ENCODE measurements around the gene HEXB.

Gene HEXB

GRCh38 chr5:74684900-74685851 lies at the start of gene HEXB:
TSS of gene HEXB (plus strand) at chr5:74685233. CDS start at chr5:74685261, 28 bp downstream.
- H3K79me2 ChIP-seq (ENCODE audit: low read length) = peaks cover 31% of the 10 kb centered on the region
- H3K4me2 ChIP-seq (ENCODE audit: low read depth, low read length) = peak within 1 kb of the TSS; percentile 83
- H3K27ac ChIP-seq (ENCODE audit: low read length) = peak within 1 kb of the TSS; percentile 67; the same call in 1 of the 2 replicates
- H3F3A ChIP-seq (ENCODE audit: insufficient read depth, low read length) = no peaks in the 10 kb centered on the region
- peak within 1 kb of the TSS; percentile 86 for H3K9ac ChIP-seq (ENCODE audit: low read length)
- peaks cover 12% of the 10 kb centered on the region for H3K4me1 ChIP-seq (ENCODE audit: low read length)
- H3K27me3 ChIP-seq (replicated peaks; ENCODE audit: insufficient read depth, low read length) = no peaks in the 10 kb centered on the region
- TF ChIP-seq EZH2 (optimal IDR thresholded peaks at IDR 0.05; ENCODE audit: low read depth, low read length) (no peak), CTCF (IDR thresholded peaks at IDR 0.05; ENCODE audit: low read length) (0 out of 2 replicates have a peak, but pooled peaks have one; percentile 5)
- peak within 1 kb of the TSS; percentile 73 for H3K4me3 ChIP-seq (ENCODE audit: low read length)
- H3K9me3 ChIP-seq (replicated peaks; ENCODE audit: insufficient read depth, low read length) = no peaks in the 10 kb centered on the region
- peak; percentile 89 for DNase-seq
- H2AFZ ChIP-seq (ENCODE audit: low read length) = peak within 1 kb of the TSS; percentile 76
- H4K20me1 ChIP-seq (ENCODE audit: insufficient read depth, low read length) = no peaks in the 10 kb centered on the region
- H3K9me2 ChIP-seq (replicated peaks; ENCODE audit: insufficient read depth, low read length) = no peaks in the 10 kb centered on the region
- no peaks in the 10 kb centered on the region for H3K36me3 ChIP-seq (replicated peaks; ENCODE audit: insufficient read depth, low read length)

GRCh38 chr5:74636149-74636548 lies 48.9 kb upstream of the HEXB start:
- no peak overlapping the region for H3K4me3 ChIP-seq (ENCODE audit: low read length)
- TF ChIP-seq CTCF (IDR thresholded peaks at IDR 0.05; ENCODE audit: low read length) = no peak
- no peak for TF ChIP-seq EZH2 (optimal IDR thresholded peaks at IDR 0.05; ENCODE audit: low read depth, low read length)
- no peak for TF ChIP-seq EZH2phosphoT487 (IDR thresholded peaks at IDR 0.05; ENCODE audit: low read length)
- H2AFZ ChIP-seq (ENCODE audit: low read length) = no peak overlapping the region
- H3K27me3 ChIP-seq (replicated peaks; ENCODE audit: insufficient read depth, low read length) = no peaks in the 10 kb centered on the region
- H3K36me3 ChIP-seq (replicated peaks; ENCODE audit: insufficient read depth, low read length) = no peaks in the 10 kb centered on the region
- no peak overlapping the region for H3K9ac ChIP-seq (ENCODE audit: low read length)
- peaks cover 39% of the 10 kb centered on the region for H3K79me2 ChIP-seq (ENCODE audit: low read length)
- H3K9me3 ChIP-seq (replicated peaks; ENCODE audit: insufficient read depth, low read length) = no peaks in the 10 kb centered on the region
- H3K4me2 ChIP-seq (ENCODE audit: low read depth, low read length) = no peak overlapping the region
- no peaks in the 10 kb centered on the region for H4K20me1 ChIP-seq (ENCODE audit: insufficient read depth, low read length)
- no peak for DNase-seq
- H3K27ac ChIP-seq (ENCODE audit: low read length) = no peak overlapping the region
- H3K4me1 ChIP-seq (ENCODE audit: low read length) = peaks cover 14% of the 10 kb centered on the region
- peaks cover 13% of the 10 kb centered on the region for H3F3A ChIP-seq (ENCODE audit: insufficient read depth, low read length)
- H3K9me2 ChIP-seq (replicated peaks; ENCODE audit: insufficient read depth, low read length) = no peaks in the 10 kb centered on the region

- peaks cover 14% of the 10 kb centered on the region for H3K4me1 ChIP-seq (ENCODE audit: low read length)
- H2AFZ ChIP-seq (ENCODE audit: low read length) = no peak overlapping the region
- no peak overlapping the region for H3K4me3 ChIP-seq (ENCODE audit: low read length)
- no peak for DNase-seq
- peaks cover 39% of the 10 kb centered on the region for H3K79me2 ChIP-seq (ENCODE audit: low read length)
- H3K9ac ChIP-seq (ENCODE audit: low read length) = no peak overlapping the region
- no peaks in the 10 kb centered on the region for H3K9me2 ChIP-seq (replicated peaks; ENCODE audit: insufficient read depth, low read length)
- no peaks in the 10 kb centered on the region for H3K9me3 ChIP-seq (replicated peaks; ENCODE audit: insufficient read depth, low read length)
- H3K27ac ChIP-seq (ENCODE audit: low read length) = no peak overlapping the region
- no peaks in the 10 kb centered on the region for H3K27me3 ChIP-seq (replicated peaks; ENCODE audit: insufficient read depth, low read length)
- H4K20me1 ChIP-seq (ENCODE audit: insufficient read depth, low read length) = no peaks in the 10 kb centered on the region
- no peak overlapping the region for H3K4me2 ChIP-seq (ENCODE audit: low read depth, low read length)
- H3F3A ChIP-seq (ENCODE audit: insufficient read depth, low read length) = peaks cover 17% of the 10 kb centered on the region
- no peak for TF ChIP-seq EZH2phosphoT487 (IDR thresholded peaks at IDR 0.05; ENCODE audit: low read length)
- TF ChIP-seq EZH2 (optimal IDR thresholded peaks at IDR 0.05; ENCODE audit: low read depth, low read length) = no peak
- no peak for TF ChIP-seq CTCF (IDR thresholded peaks at IDR 0.05; ENCODE audit: low read length)
- H3K36me3 ChIP-seq (replicated peaks; ENCODE audit: insufficient read depth, low read length) = no peaks in the 10 kb centered on the region
These were observed 48.5 kb upstream of the HEXB start for GRCh38 chr5:74636552-74636951.
